Activated CD8-positive, alpha-beta T cell treated with anti-CD3 and anti-CD28 coated beads, Interleukin-2, amount 10 ng/mL, durations not matched to agents 7 days and 5 days (primary cell): ENCODE results near the gene RNF145. TPM values are rescaled to one million over a fixed set of nuclear protein-coding genes. Genes with fewer than 3 reads are reported as not detected.
A peak's percentile ranks its signal among the peaks of the same experiment; 100 is the strongest.
"Not testable (repeated sequence)": the region's sequence is repeated elsewhere in the genome, so short reads cannot be mapped to it uniquely, and the experiment has no call there.

Experiments used
- ATAC-seq: fragments of 150-1000 bp; cut with Tn5 transposase; one replicate; pipeline ENCODE4 v1.10.0; 2021; ENCODE audit warnings: moderate library complexity
- CTCF ChIA-PET: fragments of 350-600 bp; sonication (Branson Sonifier 250); formaldehyde crosslinking; loops from one replicate; lab custom pipeline; 2021; ENCODE audit warnings: antibody characterized with exemption; lab: Charles Lee
- POLR2A ChIA-PET: fragments of 350-600 bp; sonication (Branson Sonifier 250); formaldehyde crosslinking; loops from one replicate; lab custom pipeline; 2021; ENCODE audit warnings: antibody characterized with exemption; lab: Charles Lee
- DNase-seq: peaks from one replicate; pipeline ENCODE4 v3.0.0-alpha.2; 2020
- H3K27ac Mint-ChIP-seq: one replicate; pipeline ENCODE4 v1.8.0; 2021; ENCODE audit warnings: mild to moderate bottlenecking, mixed read lengths
- H3K27me3 Mint-ChIP-seq: one replicate; pipeline ENCODE4 v1.8.0; 2021; ENCODE audit warnings: low read depth, mixed read lengths
- H3K36me3 Mint-ChIP-seq: one replicate; pipeline ENCODE4 v1.8.0; 2021; ENCODE audit warnings: low read depth, mixed read lengths
- H3K4me1 Mint-ChIP-seq: one replicate; pipeline ENCODE4 v1.8.0; 2021; ENCODE audit warnings: low read depth, mixed read lengths
- H3K4me3 Mint-ChIP-seq: one replicate; pipeline ENCODE4 v1.8.0; 2021; ENCODE audit warnings: mild to moderate bottlenecking, mixed read lengths
- H3K9me3 Mint-ChIP-seq: one replicate; pipeline ENCODE4 v1.8.0; 2022; ENCODE audit warnings: mixed read lengths; ENCODE audit not compliant: insufficient read depth
- total RNA-seq, 2 experiments: library from RNA; stranded (reverse); gene quantifications; one replicate each; pipeline ENCODE4 v1.2.3, GENCODE V29; 2021

The RNF145 gene
- total RNA-seq, 2 experiments from 2014 or later, result 140 to 143 TPM

GRCh38 chr5:159175547-159175946 is 33.8 kb downstream of the RNF145 start:
- Mint-ChIP-seq H3K27ac (peak overlapping the region; percentile 77), H3K27me3 (no peaks in the 10 kb centered on the region), H3K9me3 (no peaks in the 10 kb centered on the region), H3K4me1 (peaks cover 34% of the 10 kb centered on the region), H3K36me3 (peaks cover 58% of the 10 kb centered on the region), H3K4me3 (no peak overlapping the region)
- peak; percentile 81 for ATAC-seq
- CTCF ChIA-PET, result interaction anchor here (0.9 to 11.2 kb wide), 6 partner anchors 14 to 139 kb away, joined by 3 to 74 read pairs (median 4); no protein-coding TSS in a partner anchor
- POLR2A ChIA-PET, result interaction anchor here (1.6 kb wide), 1 partner anchor 33 kb away, joined by 5 read pairs; no protein-coding TSS in a partner anchor
- no peak for DNase-seq

- ATAC-seq (no peak), DNase-seq (no peak)
- Mint-ChIP-seq H3K36me3 (peaks cover 55% of the 10 kb centered on the region), H3K27me3 (no peaks in the 10 kb centered on the region), H3K4me1 (peaks cover 27% of the 10 kb centered on the region), H3K9me3 (no peaks in the 10 kb centered on the region), H3K4me3 (no peak overlapping the region), H3K27ac (no peak overlapping the region)
- CTCF ChIA-PET, result interaction anchor here (1.1 to 11.2 kb wide), 4 partner anchors 12 to 140 kb away, joined by 4 to 74 read pairs (median 5); no protein-coding TSS in a partner anchor
- POLR2A ChIA-PET, result interaction anchor here (0.8 to 1.6 kb wide), 2 partner anchors 12 to 34 kb away, joined by 5 read pairs; no protein-coding TSS in a partner anchor
Observed at GRCh38 chr5:159174511-159175168, 34.7 kb downstream of the RNF145 start.

GRCh38 chr5:159171274-159171673 is 38.1 kb downstream of the RNF145 start:
- H3K36me3 Mint-ChIP-seq, result peaks cover 52% of the 10 kb centered on the region
- H3K4me3 Mint-ChIP-seq, result no peak overlapping the region
- no peak for ATAC-seq
- no peak overlapping the region for H3K27ac Mint-ChIP-seq
- POLR2A ChIA-PET, result interaction anchor here (0.6 kb wide), 1 partner anchor 147 kb away, joined by 3 read pairs; no protein-coding TSS in a partner anchor
- H3K9me3 Mint-ChIP-seq, result no peaks in the 10 kb centered on the region
- no peak for DNase-seq
- peaks cover 15% of the 10 kb centered on the region for H3K4me1 Mint-ChIP-seq
- CTCF ChIA-PET, result interaction anchor here (11.2 kb wide), 1 partner anchor 15 kb away, joined by 74 read pairs; no protein-coding TSS in a partner anchor
- no peaks in the 10 kb centered on the region for H3K27me3 Mint-ChIP-seq

- CTCF ChIA-PET, result interaction anchor here (11.2 kb wide), 1 partner anchor 13 kb away, joined by 74 read pairs; no protein-coding TSS in a partner anchor
- Mint-ChIP-seq H3K27me3 (no peaks in the 10 kb centered on the region), H3K4me3 (no peak overlapping the region), H3K27ac (no peak overlapping the region), H3K9me3 (no peaks in the 10 kb centered on the region), H3K36me3 (peaks cover 50% of the 10 kb centered on the region), H3K4me1 (peaks cover 8% of the 10 kb centered on the region)
- ATAC-seq (no peak), DNase-seq (no peak)
- POLR2A ChIA-PET, result interaction anchor here (0.5 kb wide), 1 partner anchor 1171 kb away, joined by 3 read pairs; no protein-coding TSS in a partner anchor
Observed at GRCh38 chr5:159170021-159170420, 39.3 kb downstream of the RNF145 start.

- Mint-ChIP-seq H3K9me3 (no peaks in the 10 kb centered on the region), H3K27ac (no peak overlapping the region), H3K36me3 (peaks cover 54% of the 10 kb centered on the region), H3K4me1 (peaks cover 16% of the 10 kb centered on the region), H3K27me3 (no peaks in the 10 kb centered on the region), H3K4me3 (no peak overlapping the region)
- ChIA-PET CTCF (interaction anchor here (11.2 kb wide), 1 partner anchor 10 kb away, joined by 74 read pairs; no protein-coding TSS in a partner anchor), POLR2A (no interaction called here)
- ATAC-seq (no peak), DNase-seq (no peak)
Observed at GRCh38 chr5:159166416-159166815, 42.9 kb downstream of the RNF145 start.

- POLR2A ChIA-PET, result no interaction called here
- no peaks in the 10 kb centered on the region for H3K9me3 Mint-ChIP-seq
- no peak overlapping the region for H3K4me3 Mint-ChIP-seq
- no peak for DNase-seq
- no peak for ATAC-seq
- no peaks in the 10 kb centered on the region for H3K27me3 Mint-ChIP-seq
- CTCF ChIA-PET, result interaction anchor here (0.8 to 1.9 kb wide), 4 partner anchors 8 to 468 kb away, joined by 3 to 7 read pairs (median 4); no protein-coding TSS in a partner anchor
- H3K36me3 Mint-ChIP-seq, result peaks cover 58% of the 10 kb centered on the region
- H3K27ac Mint-ChIP-seq, result peak overlapping the region; percentile 23
- peaks cover 17% of the 10 kb centered on the region for H3K4me1 Mint-ChIP-seq
Observed at GRCh38 chr5:159163701-159164046, 45.7 kb downstream of the RNF145 start.

- Mint-ChIP-seq H3K27me3 (no peaks in the 10 kb centered on the region), H3K4me1 (peaks cover 20% of the 10 kb centered on the region), H3K27ac (peak overlapping the region; percentile 23), H3K4me3 (no peak overlapping the region), H3K9me3 (no peaks in the 10 kb centered on the region), H3K36me3 (peaks cover 63% of the 10 kb centered on the region)
- no peak for ATAC-seq
- ChIA-PET POLR2A (interaction anchor here (0.9 kb wide), 1 partner anchor 11 kb away, joined by 5 read pairs; no protein-coding TSS in a partner anchor), CTCF (interaction anchor here (0.9 to 1.9 kb wide), 3 partner anchors 147 to 467 kb away, joined by 3 to 7 read pairs (median 5); no protein-coding TSS in a partner anchor)
- no peak for DNase-seq
Observed at GRCh38 chr5:159163027-159163700, 46.2 kb downstream of the RNF145 start.

- H3K4me3 Mint-ChIP-seq, result no peak overlapping the region
- ATAC-seq (no peak), DNase-seq (no peak)
- no peak overlapping the region for H3K27ac Mint-ChIP-seq
- ChIA-PET CTCF (interaction anchor here (0.9 kb wide), 2 partner anchors 156 to 826 kb away, joined by 3 read pairs; no protein-coding TSS in a partner anchor), POLR2A (no interaction called here)
- peaks cover 66% of the 10 kb centered on the region for H3K36me3 Mint-ChIP-seq
- no peaks in the 10 kb centered on the region for H3K9me3 Mint-ChIP-seq
- H3K27me3 Mint-ChIP-seq, result no peaks in the 10 kb centered on the region
- peaks cover 32% of the 10 kb centered on the region for H3K4me1 Mint-ChIP-seq
Observed at GRCh38 chr5:159161361-159162214, 47.8 kb downstream of the RNF145 start.

GRCh38 chr5:159158553-159159091 is 50.7 kb downstream of the RNF145 start:
- peaks cover 63% of the 10 kb centered on the region for H3K36me3 Mint-ChIP-seq
- CTCF ChIA-PET, result interaction anchor here (2.2 to 3.4 kb wide), 4 partner anchors 12 to 829 kb away, joined by 8 to 83 read pairs (median 44); no protein-coding TSS in a partner anchor
- H3K4me3 Mint-ChIP-seq, ATAC-seq, POLR2A ChIA-PET, H3K9me3 Mint-ChIP-seq, DNase-seq, H3K27me3 Mint-ChIP-seq: not testable (repeated sequence)
- H3K4me1 Mint-ChIP-seq, result peaks cover 31% of the 10 kb centered on the region
- peak overlapping the region; percentile 48 for H3K27ac Mint-ChIP-seq

GRCh38 chr5:159157552-159157951 is 51.8 kb downstream of the RNF145 start:
- ATAC-seq (no peak), DNase-seq (no peak)
- ChIA-PET POLR2A (interaction anchor here (0.7 to 1.2 kb wide), 2 partner anchors 50 to 106 kb away, joined by 3 to 4 read pairs; no protein-coding TSS in a partner anchor), CTCF (interaction anchor here (0.6 to 3.4 kb wide), 50 partner anchors 9 to 983 kb away, joined by 3 to 83 read pairs (median 5); no protein-coding TSS in a partner anchor)
- H3K4me1 Mint-ChIP-seq, result peaks cover 27% of the 10 kb centered on the region
- H3K27ac Mint-ChIP-seq, result no peak overlapping the region
- no peak overlapping the region for H3K4me3 Mint-ChIP-seq
- no peaks in the 10 kb centered on the region for H3K9me3 Mint-ChIP-seq
- H3K36me3 Mint-ChIP-seq, result peaks cover 54% of the 10 kb centered on the region
- no peaks in the 10 kb centered on the region for H3K27me3 Mint-ChIP-seq
